Neural progenitor cell (in vitro differentiated cells): ENCODE measurements around the gene INSYN1. TPM values are rescaled to one million over a fixed set of nuclear protein-coding genes. Genes with fewer than 3 reads are reported as not detected.

ENCODE experiments used
- DNase-seq: peaks from one replicate; pipeline ENCODE4 v3.0.0-alpha.2; 2016; ENCODE audit warnings: low spot score
- H2AFZ ChIP-seq: fragments of 200-600 bp; sonication (generic); replicated peaks from 2 replicates; pipeline ENCODE4 v1.6.1; 2016; ENCODE audit warnings: antibody characterized with exemption
- H3F3A ChIP-seq: fragments of 200-600 bp; sonication (generic); 2 replicates; pipeline ENCODE4 v1.6.1; 2016; ENCODE audit warnings: antibody characterized with exemption, low read depth
- H3K27ac ChIP-seq: fragments of 200-600 bp; sonication (generic); 2 replicates; pipeline ENCODE4 v1.5.1; 2016; ENCODE audit warnings: mild to moderate bottlenecking
- H3K27me3 ChIP-seq: fragments of 200-600 bp; sonication (generic); 2 replicates; pipeline ENCODE4 v1.6.1; 2016; ENCODE audit warnings: mild to moderate bottlenecking, moderate library complexity
- H3K36me3 ChIP-seq: fragments of 200-600 bp; sonication (generic); 2 replicates; pipeline ENCODE4 v1.5.1; 2016
- H3K4me1 ChIP-seq: fragments of 200-600 bp; sonication (generic); 2 replicates; pipeline ENCODE4 v1.6.1; 2016; ENCODE audit warnings: mixed run types
- H3K4me2 ChIP-seq: fragments of 200-600 bp; sonication (generic); 2 replicates; pipeline ENCODE4 v1.6.1; 2016
- H3K4me3 ChIP-seq: fragments of 200-600 bp; sonication (generic); 2 replicates; pipeline ENCODE4 v1.5.1; 2016
- H3K79me2 ChIP-seq: fragments of 200-600 bp; sonication (generic); 2 replicates; pipeline ENCODE4 v1.6.1; 2016; ENCODE audit warnings: low read depth
- H3K9ac ChIP-seq: fragments of 200-600 bp; sonication (generic); 2 replicates; pipeline ENCODE4 v1.6.1; 2016
- H3K9me3 ChIP-seq: fragments of 200-600 bp; sonication (generic); 2 replicates; pipeline ENCODE4 v1.5.1; 2016; ENCODE audit warnings: low read depth
- H4K20me1 ChIP-seq: fragments of 200-600 bp; sonication (generic); 2 replicates; pipeline ENCODE4 v1.6.1; 2016; ENCODE audit warnings: low read depth
- H3K27ac Mint-ChIP-seq: 3 replicates; pipeline ENCODE4 v1.8.0; 2021; ENCODE audit warnings: mixed read lengths
- H3K27me3 Mint-ChIP-seq: 2 replicates; pipeline ENCODE4 v1.8.0; 2022; ENCODE audit warnings: low read depth, mild to moderate bottlenecking, inconsistent platforms, moderate library complexity, mixed read lengths; ENCODE audit not compliant: insufficient read depth
- H3K36me3 Mint-ChIP-seq: 3 replicates; pipeline ENCODE4 v1.8.0; 2021; ENCODE audit warnings: mixed read lengths
- H3K4me1 Mint-ChIP-seq: 3 replicates; pipeline ENCODE4 v1.8.0; 2021; ENCODE audit warnings: mixed read lengths
- H3K4me3 Mint-ChIP-seq: 3 replicates; pipeline ENCODE4 v1.8.0; 2021; ENCODE audit warnings: mild to moderate bottlenecking, moderate library complexity, mixed read lengths
- H3K9me3 Mint-ChIP-seq: 3 replicates; pipeline ENCODE4 v1.8.0; 2020; ENCODE audit warnings: mixed read lengths
- EZH2 ChIP-seq: fragments of 200-600 bp; sonication (generic); IDR thresholded peaks from 2 replicates; pipeline ENCODE4 v1.6.1; 2017; ENCODE audit warnings: antibody characterized with exemption, mild to moderate bottlenecking, moderate library complexity
- EZH2phosphoT487 ChIP-seq: fragments of 200-600 bp; sonication (generic); IDR thresholded peaks from 2 replicates; pipeline ENCODE4 v1.6.1; 2017; ENCODE audit warnings: antibody characterized with exemption
- total RNA-seq: library from RNA; depleted of rRNA; stranded (reverse); fragments of >200 nt; gene quantifications from 2 replicates; pipeline ENCODE4 v1.2.3, GENCODE V29; 2015; ENCODE audit warnings: low replicate concordance
- TF ChIP-seq, protein P1 (sequence below): fragments of 200-600 bp; sonication (generic); IDR thresholded peaks from 2 replicates; pipeline ENCODE4 v1.5.1; 2017; ENCODE audit warnings: antibody characterized with exemption, mild to moderate bottlenecking

INSYN1 gene
- total RNA-seq, 1 donor from 2014 or later, result 0.17 TPM

GRCh38 chr15:73758461-73758860, 5.3 kb upstream of the INSYN1 start:
- H3K9me3 ChIP-seq, result no peaks in the 10 kb centered on the region
- H3K4me1 ChIP-seq, result peaks cover 8% of the 10 kb centered on the region
- H3F3A ChIP-seq, result peaks cover 11% of the 10 kb centered on the region
- H3K27ac Mint-ChIP-seq, result no peak overlapping the region
- no peak overlapping the region for H2AFZ ChIP-seq
- no peaks in the 10 kb centered on the region for H3K9me3 Mint-ChIP-seq
- no peak for DNase-seq
- H3K9ac ChIP-seq, result no peak overlapping the region
- peaks cover 4% of the 10 kb centered on the region for H4K20me1 ChIP-seq
- H3K27me3 ChIP-seq, result peaks cover 28% of the 10 kb centered on the region
- peaks cover 4% of the 10 kb centered on the region for H3K27me3 Mint-ChIP-seq
- H3K4me2 ChIP-seq, result no peak overlapping the region
- no peak overlapping the region for H3K4me3 ChIP-seq
- no peaks in the 10 kb centered on the region for H3K79me2 ChIP-seq
- no peaks in the 10 kb centered on the region for H3K36me3 ChIP-seq
- TF ChIP-seq, protein P1, sequence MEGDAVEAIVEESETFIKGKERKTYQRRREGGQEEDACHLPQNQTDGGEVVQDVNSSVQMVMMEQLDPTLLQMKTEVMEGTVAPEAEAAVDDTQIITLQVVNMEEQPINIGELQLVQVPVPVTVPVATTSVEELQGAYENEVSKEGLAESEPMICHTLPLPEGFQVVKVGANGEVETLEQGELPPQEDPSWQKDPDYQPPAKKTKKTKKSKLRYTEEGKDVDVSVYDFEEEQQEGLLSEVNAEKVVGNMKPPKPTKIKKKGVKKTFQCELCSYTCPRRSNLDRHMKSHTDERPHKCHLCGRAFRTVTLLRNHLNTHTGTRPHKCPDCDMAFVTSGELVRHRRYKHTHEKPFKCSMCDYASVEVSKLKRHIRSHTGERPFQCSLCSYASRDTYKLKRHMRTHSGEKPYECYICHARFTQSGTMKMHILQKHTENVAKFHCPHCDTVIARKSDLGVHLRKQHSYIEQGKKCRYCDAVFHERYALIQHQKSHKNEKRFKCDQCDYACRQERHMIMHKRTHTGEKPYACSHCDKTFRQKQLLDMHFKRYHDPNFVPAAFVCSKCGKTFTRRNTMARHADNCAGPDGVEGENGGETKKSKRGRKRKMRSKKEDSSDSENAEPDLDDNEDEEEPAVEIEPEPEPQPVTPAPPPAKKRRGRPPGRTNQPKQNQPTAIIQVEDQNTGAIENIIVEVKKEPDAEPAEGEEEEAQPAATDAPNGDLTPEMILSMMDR, result no peak
- TF ChIP-seq EZH2 (no peak), EZH2phosphoT487 (no peak)
- no peaks in the 10 kb centered on the region for H3K36me3 Mint-ChIP-seq
- H3K4me3 Mint-ChIP-seq, result no peak overlapping the region
- H3K4me1 Mint-ChIP-seq, result peaks cover 10% of the 10 kb centered on the region
- H3K27ac ChIP-seq, result no peak overlapping the region

GRCh38 chr15:73757571-73757970, 4.4 kb upstream of the INSYN1 start:
- Mint-ChIP-seq H3K4me1 (peaks cover 11% of the 10 kb centered on the region), H3K27ac (no peak overlapping the region), H3K4me3 (no peak overlapping the region), H3K36me3 (no peaks in the 10 kb centered on the region), H3K27me3 (peaks cover 4% of the 10 kb centered on the region), H3K9me3 (no peaks in the 10 kb centered on the region)
- Histone ChIP-seq H3K27ac (no peak overlapping the region), H3K36me3 (no peaks in the 10 kb centered on the region), H3K4me3 (no peak overlapping the region), H4K20me1 (peaks cover 5% of the 10 kb centered on the region), H3K4me1 (peaks cover 11% of the 10 kb centered on the region), H2AFZ (no peak overlapping the region), H3K9ac (no peak overlapping the region), H3F3A (peaks cover 14% of the 10 kb centered on the region), H3K27me3 (peaks cover 36% of the 10 kb centered on the region), H3K79me2 (no peaks in the 10 kb centered on the region), H3K9me3 (no peaks in the 10 kb centered on the region), H3K4me2 (no peak overlapping the region)
- no peak for DNase-seq
- TF ChIP-seq, protein P1, result no peak
- no peak for TF ChIP-seq EZH2
- TF ChIP-seq EZH2phosphoT487, result no peak

DNA sequence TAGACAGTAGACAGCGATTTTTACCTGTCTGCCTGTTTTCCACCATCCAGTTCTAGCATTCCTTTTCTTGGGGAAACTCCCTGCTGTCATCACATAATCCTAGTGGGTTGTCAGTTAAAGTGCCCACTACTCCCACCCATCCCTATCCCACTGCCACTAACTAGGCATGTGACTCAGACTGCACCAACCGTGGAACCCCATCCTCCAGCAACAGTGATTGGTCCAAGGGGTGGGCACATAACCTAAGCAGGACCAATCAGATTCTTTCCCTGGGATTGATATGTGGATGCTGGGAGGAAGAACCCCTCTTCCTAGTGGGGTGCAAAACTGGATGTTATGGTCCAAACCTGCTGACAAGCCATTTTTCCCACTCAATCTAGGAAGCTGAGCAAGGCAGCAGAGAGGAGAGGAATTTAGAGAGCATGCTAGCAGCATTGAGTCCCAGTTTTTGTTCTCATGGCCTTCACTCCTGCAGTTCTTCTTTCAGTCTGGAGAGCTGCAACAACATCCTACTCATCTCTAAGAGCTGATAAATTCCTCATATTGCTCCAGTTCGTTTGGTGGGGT, 3.9 kb upstream of the INSYN1 start:
- Mint-ChIP-seq H3K4me3 (no peak overlapping the region), H3K27ac (no peak overlapping the region), H3K36me3 (no peaks in the 10 kb centered on the region), H3K9me3 (no peaks in the 10 kb centered on the region), H3K27me3 (peaks cover 4% of the 10 kb centered on the region), H3K4me1 (peaks cover 11% of the 10 kb centered on the region)
- H3K4me2 ChIP-seq, result no peak overlapping the region
- no peaks in the 10 kb centered on the region for H3K79me2 ChIP-seq
- no peaks in the 10 kb centered on the region for H3K36me3 ChIP-seq
- H3K4me3 ChIP-seq, result no peak overlapping the region
- no peak overlapping the region for H3K27ac ChIP-seq
- H3K9me3 ChIP-seq, result no peaks in the 10 kb centered on the region
- H3K4me1 ChIP-seq, result peaks cover 11% of the 10 kb centered on the region
- H3F3A ChIP-seq, result peaks cover 14% of the 10 kb centered on the region
- H3K9ac ChIP-seq, result no peak overlapping the region
- DNase-seq, result no peak
- no peak overlapping the region for H2AFZ ChIP-seq
- TF ChIP-seq EZH2phosphoT487, result no peak
- TF ChIP-seq EZH2, result no peak
- TF ChIP-seq, protein P1, result no peak
- peaks cover 5% of the 10 kb centered on the region for H4K20me1 ChIP-seq
- peaks cover 41% of the 10 kb centered on the region for H3K27me3 ChIP-seq
